Tibial nerve (tissue), 4 donors: Measurements from ENCODE around the gene CDH22.
A peak's percentile ranks its signal among the peaks of the same experiment; 100 is the strongest.

Experiments
- CTCF ChIP-seq, 5 experiments: fragments of 200-600 bp in 3 of 5; fragments of 450-650 bp in 2 of 5; sonication (generic) in 3 of 5; IDR thresholded peaks; one replicate each; pipeline ENCODE4 v1.5.1; 2016 to 2019; ENCODE audit warnings: antibody characterized with exemption in 5 of 5, mild to moderate bottlenecking in 3 of 5, moderate library complexity in 2 of 5
- EP300 ChIP-seq, 2 donors: sonication (generic); formaldehyde crosslinking; IDR thresholded peaks; one replicate each; pipeline ENCODE4 v1.6.1; 2017; ENCODE audit warnings: antibody characterized with exemption in 2 of 2, mild to moderate bottlenecking in 1 of 2
- POLR2A ChIP-seq, 2 donors: fragments of 450-650 bp; IDR thresholded peaks; one replicate each; pipeline ENCODE4 v1.6.1; 2017; ENCODE audit warnings: antibody characterized with exemption in 2 of 2, mild to moderate bottlenecking in 2 of 2, moderate library complexity in 2 of 2

DNA sequence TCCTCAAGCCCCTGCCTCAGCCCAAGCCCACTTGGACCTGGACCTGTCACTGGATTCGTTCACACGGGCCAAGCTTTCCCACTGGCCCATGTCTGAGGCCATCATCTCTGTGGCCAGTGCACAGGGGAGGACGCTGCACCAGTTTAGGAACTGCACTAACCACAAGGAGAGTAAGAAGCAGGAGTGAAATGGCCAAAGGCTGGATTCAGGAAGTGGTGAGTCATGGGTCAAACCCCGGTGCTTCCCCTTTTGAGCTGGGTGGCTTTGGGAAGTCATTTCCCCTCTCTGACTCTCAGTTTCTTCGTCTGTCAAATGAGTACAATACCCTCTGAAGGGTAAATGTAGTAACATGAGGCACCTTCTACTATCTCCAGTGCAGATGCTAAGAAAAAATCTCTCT is 102.3 kb downstream of the CDH22 start:
- TF ChIP-seq CTCF (IDR thresholded peaks at IDR 0.05) (no peak), POLR2A (IDR thresholded peaks at IDR 0.05) (no peak), EP300 (IDR thresholded peaks at IDR 0.05) (peak in 1 of 2 donors; percentile 57)
